DND-41 (cell line): ENCODE measurements around the gene CACNB2.

Experiments used
- ATAC-seq: fragments of 200-7000 bp; cut with Tn5 transposase; 3 replicates; pipeline ENCODE4 v1.9.1; 2021; ENCODE audit warnings: low read depth; ENCODE audit not compliant: insufficient read depth
- DNase-seq: peaks from one replicate; pipeline ENCODE4 v3.0.0-alpha.2; 2020
- H2AFZ ChIP-seq: 2 replicates; pipeline ENCODE4 v1.6.0; 2012; ENCODE audit warnings: low read depth, low read length
- H3K27ac ChIP-seq: 2 replicates; pipeline ENCODE4 v1.5.1; 2012; ENCODE audit warnings: low read length, inconsistent platforms
- H3K27me3 ChIP-seq: fragments of 200-600 bp; sonication (generic); 2 replicates; pipeline ENCODE4 v1.6.0; 2012; ENCODE audit warnings: low read length, mild to moderate bottlenecking, inconsistent platforms; ENCODE audit not compliant: insufficient read depth, poor library complexity
- H3K36me3 ChIP-seq: 2 replicates; pipeline ENCODE4 v1.5.1; 2012; ENCODE audit warnings: low read length, inconsistent platforms; ENCODE audit not compliant: insufficient read depth
- H3K4me1 ChIP-seq: 2 replicates; pipeline ENCODE4 v1.5.1; 2012; ENCODE audit warnings: mild to moderate bottlenecking, low read length; ENCODE audit not compliant: insufficient read depth
- H3K4me2 ChIP-seq: 2 replicates; pipeline ENCODE4 v1.6.0; 2012; ENCODE audit warnings: mild to moderate bottlenecking, moderate library complexity, low read length, inconsistent platforms; ENCODE audit not compliant: insufficient read depth
- H3K4me3 ChIP-seq, 2 experiments: fragments of 200-600 bp in 1 of 2; shearing (Covaris generic) in 1 of 2; 2 replicates each; pipeline ENCODE4 v1.5.1; 2012 to 2016; ENCODE audit warnings: inconsistent platforms in 2 of 2, low read length in 2 of 2, mild to moderate bottlenecking in 2 of 2, low read depth in 1 of 2, moderate library complexity in 1 of 2
- H3K79me2 ChIP-seq: 2 replicates; pipeline ENCODE4 v1.6.0; 2012; ENCODE audit warnings: low read length, inconsistent platforms; ENCODE audit not compliant: insufficient read depth
- H3K9ac ChIP-seq: 2 replicates; pipeline ENCODE4 v1.6.0; 2012; ENCODE audit warnings: low read depth, mild to moderate bottlenecking, inconsistent platforms, low read length, moderate library complexity
- H3K9me3 ChIP-seq: 2 replicates; pipeline ENCODE4 v1.5.1; 2012; ENCODE audit warnings: low read length, moderate library complexity, mild to moderate bottlenecking, inconsistent platforms; ENCODE audit not compliant: insufficient read depth, severe bottlenecking
- H4K20me1 ChIP-seq: 2 replicates; pipeline ENCODE4 v1.6.0; 2012; ENCODE audit warnings: low read length; ENCODE audit not compliant: insufficient read depth
- EZH2 ChIP-seq: IDR thresholded peaks from 3 replicates; pipeline ENCODE4 v1.6.1; 2012; ENCODE audit warnings: borderline replicate concordance, low read depth, mild to moderate bottlenecking, moderate library complexity, low read length, inconsistent platforms; ENCODE audit not compliant: severe bottlenecking
- TF ChIP-seq, protein P1 (sequence below): IDR thresholded peaks from 2 replicates; pipeline ENCODE4 v1.5.1; 2012; ENCODE audit warnings: borderline replicate concordance, low read length, moderate library complexity, mild to moderate bottlenecking; ENCODE audit not compliant: poor library complexity, severe bottlenecking; ENCODE audit errors: extremely low read depth

The CACNB2 gene

DNA sequence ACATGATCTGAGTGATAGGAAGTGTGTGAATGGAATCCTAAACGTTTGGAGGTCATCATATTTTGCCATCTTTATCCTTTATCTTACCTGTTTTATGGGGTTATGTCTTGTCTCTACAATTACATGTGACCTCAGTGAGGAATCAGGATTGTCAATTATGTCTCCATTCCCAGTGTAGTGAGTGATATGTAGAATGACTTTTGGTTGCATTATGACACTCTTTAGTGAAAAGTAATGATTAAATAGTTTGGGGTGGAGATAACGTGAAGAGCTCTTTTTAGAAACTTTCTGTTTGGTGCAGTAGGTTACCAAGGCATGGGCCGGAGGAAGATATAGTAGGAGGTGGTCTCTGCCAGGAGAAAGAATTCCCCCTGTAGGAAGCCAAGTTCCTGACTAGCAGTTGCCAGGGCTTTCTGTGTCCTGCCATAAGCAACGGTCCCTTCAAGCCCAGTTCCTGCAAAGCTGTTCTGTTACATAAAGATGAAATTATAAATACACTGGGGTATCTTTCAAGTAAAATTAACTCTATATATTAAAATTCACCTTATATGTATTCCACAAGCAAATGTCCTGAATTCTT is 282.9 kb downstream of the CACNB2 start:
- no peak for TF ChIP-seq EZH2
- TF ChIP-seq, protein P1, sequence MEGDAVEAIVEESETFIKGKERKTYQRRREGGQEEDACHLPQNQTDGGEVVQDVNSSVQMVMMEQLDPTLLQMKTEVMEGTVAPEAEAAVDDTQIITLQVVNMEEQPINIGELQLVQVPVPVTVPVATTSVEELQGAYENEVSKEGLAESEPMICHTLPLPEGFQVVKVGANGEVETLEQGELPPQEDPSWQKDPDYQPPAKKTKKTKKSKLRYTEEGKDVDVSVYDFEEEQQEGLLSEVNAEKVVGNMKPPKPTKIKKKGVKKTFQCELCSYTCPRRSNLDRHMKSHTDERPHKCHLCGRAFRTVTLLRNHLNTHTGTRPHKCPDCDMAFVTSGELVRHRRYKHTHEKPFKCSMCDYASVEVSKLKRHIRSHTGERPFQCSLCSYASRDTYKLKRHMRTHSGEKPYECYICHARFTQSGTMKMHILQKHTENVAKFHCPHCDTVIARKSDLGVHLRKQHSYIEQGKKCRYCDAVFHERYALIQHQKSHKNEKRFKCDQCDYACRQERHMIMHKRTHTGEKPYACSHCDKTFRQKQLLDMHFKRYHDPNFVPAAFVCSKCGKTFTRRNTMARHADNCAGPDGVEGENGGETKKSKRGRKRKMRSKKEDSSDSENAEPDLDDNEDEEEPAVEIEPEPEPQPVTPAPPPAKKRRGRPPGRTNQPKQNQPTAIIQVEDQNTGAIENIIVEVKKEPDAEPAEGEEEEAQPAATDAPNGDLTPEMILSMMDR: no peak
- ATAC-seq (no peak), DNase-seq (no peak)
- no peak overlapping the region for H3K9ac ChIP-seq
- H3K9me3 ChIP-seq: no peaks in the 10 kb centered on the region
- no peak overlapping the region for H2AFZ ChIP-seq
- no peak overlapping the region for H3K4me2 ChIP-seq
- H4K20me1 ChIP-seq: no peaks in the 10 kb centered on the region
- no peaks in the 10 kb centered on the region for H3K27me3 ChIP-seq
- H3K36me3 ChIP-seq: no peaks in the 10 kb centered on the region
- H3K27ac ChIP-seq: no peak overlapping the region
- no peaks in the 10 kb centered on the region for H3K4me1 ChIP-seq
- no peak overlapping the region for H3K4me3 ChIP-seq
- no peaks in the 10 kb centered on the region for H3K79me2 ChIP-seq

DNA sequence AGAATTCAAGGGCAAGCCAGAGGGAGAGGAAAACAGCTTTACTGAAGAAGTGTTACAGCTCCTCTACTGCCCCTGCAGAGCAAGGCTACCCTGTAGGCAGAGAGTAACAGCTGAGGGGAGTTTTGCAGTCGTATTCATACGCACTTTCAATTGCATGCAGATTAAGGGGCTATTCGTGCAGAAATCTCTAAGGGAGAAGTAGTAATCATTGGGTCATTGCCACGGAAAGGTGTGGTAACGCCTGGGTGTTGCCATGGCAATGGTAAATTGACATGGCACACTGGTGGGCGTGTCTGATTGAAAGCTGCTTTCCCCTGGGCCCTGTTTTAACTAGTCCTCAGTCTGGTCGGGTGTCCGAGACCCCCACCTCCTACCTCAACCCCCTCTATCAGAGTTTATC is 284.0 kb downstream of the CACNB2 start:
- Histone ChIP-seq H2AFZ (no peak overlapping the region), H4K20me1 (no peaks in the 10 kb centered on the region), H3K9ac (no peak overlapping the region), H3K9me3 (no peaks in the 10 kb centered on the region), H3K4me1 (no peaks in the 10 kb centered on the region), H3K4me3 (no peak overlapping the region), H3K4me2 (no peak overlapping the region), H3K27ac (no peak overlapping the region), H3K27me3 (no peaks in the 10 kb centered on the region), H3K36me3 (no peaks in the 10 kb centered on the region), H3K79me2 (no peaks in the 10 kb centered on the region)
- TF ChIP-seq, protein P1: no peak
- no peak for TF ChIP-seq EZH2
- DNase-seq (no peak), ATAC-seq (no peak)

DNA sequence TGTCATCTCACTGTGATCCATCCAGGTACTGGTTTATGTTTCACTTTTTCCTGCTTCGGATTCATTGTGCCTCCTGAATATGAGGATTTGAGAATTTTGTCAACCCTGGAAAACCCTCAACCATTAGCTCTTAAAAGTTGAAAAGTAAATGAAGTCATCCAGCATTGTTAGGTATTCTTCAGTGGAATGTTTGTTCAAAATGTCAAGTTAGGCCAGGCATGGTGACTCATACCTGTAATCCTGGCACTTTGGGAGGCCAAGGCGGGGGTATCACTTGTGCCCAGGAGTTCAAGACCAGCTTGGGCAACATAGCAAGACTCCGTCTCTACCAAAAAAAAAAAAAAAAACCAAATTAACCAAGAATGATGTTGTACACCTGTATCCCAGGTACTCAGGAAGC is 289.1 kb downstream of the CACNB2 start:
- TF ChIP-seq, protein P1: no peak
- no peak for TF ChIP-seq EZH2

DNA sequence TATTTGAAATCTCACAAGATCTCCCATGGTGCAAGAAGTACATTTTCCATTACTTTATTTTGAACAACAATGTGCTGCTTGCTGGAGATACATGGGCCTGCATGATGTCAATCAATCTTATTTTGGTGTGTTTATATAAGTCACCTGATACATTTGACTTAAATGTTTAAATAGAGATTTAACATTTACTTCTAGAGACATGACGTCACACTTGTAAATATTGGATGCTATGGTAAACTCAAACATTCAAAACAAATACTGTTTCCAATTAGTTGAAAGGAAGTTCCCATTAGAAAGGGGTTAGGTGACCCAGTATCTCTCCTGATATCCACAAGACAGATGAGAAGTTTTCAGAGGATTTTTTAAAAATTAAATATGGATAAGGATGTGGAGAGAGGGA is 296.7 kb downstream of the CACNB2 start:
- H3K79me2 ChIP-seq: no peaks in the 10 kb centered on the region
- no peak overlapping the region for H3K4me3 ChIP-seq
- no peaks in the 10 kb centered on the region for H3K27me3 ChIP-seq
- no peak overlapping the region for H3K27ac ChIP-seq
- no peak for TF ChIP-seq EZH2
- TF ChIP-seq, protein P1: no peak
- no peaks in the 10 kb centered on the region for H3K36me3 ChIP-seq
- H3K4me2 ChIP-seq: no peak overlapping the region
- H3K9me3 ChIP-seq: no peaks in the 10 kb centered on the region
- no peak for DNase-seq
- no peak overlapping the region for H2AFZ ChIP-seq
- ATAC-seq: no peak
- no peaks in the 10 kb centered on the region for H4K20me1 ChIP-seq
- H3K4me1 ChIP-seq: no peaks in the 10 kb centered on the region
- no peak overlapping the region for H3K9ac ChIP-seq

More for the DNA sequence above, 289.1 kb downstream of the CACNB2 start:
- Histone ChIP-seq H3K4me3 (no peak overlapping the region), H3K79me2 (no peaks in the 10 kb centered on the region), H3K4me1 (no peaks in the 10 kb centered on the region), H3K4me2 (no peak overlapping the region), H3K36me3 (no peaks in the 10 kb centered on the region), H4K20me1 (no peaks in the 10 kb centered on the region), H3K27ac (no peak overlapping the region), H3K27me3 (no peaks in the 10 kb centered on the region), H3K9me3 (no peaks in the 10 kb centered on the region), H2AFZ (no peak overlapping the region), H3K9ac (no peak overlapping the region)
- ATAC-seq (no peak), DNase-seq (no peak)
